Activated CD8-positive, alpha-beta memory T cell treated with anti-CD3 and anti-CD28 coated beads for 36 hours (primary cell): ENCODE results near the gene CXXC5. TPM values are rescaled to one million over a fixed set of nuclear protein-coding genes. Genes with fewer than 3 reads are reported as not detected.

Experiments
- CTCF ChIA-PET: fragments of 350-600 bp; sonication (Branson Sonifier 250); formaldehyde crosslinking; loops from one replicate; lab custom pipeline; 2021; ENCODE audit warnings: antibody characterized with exemption; lab: Charles Lee
- POLR2A ChIA-PET: fragments of 350-600 bp; sonication (Branson Sonifier 250); formaldehyde crosslinking; loops from one replicate; lab custom pipeline; 2021; ENCODE audit warnings: antibody characterized with exemption; lab: Charles Lee
- total RNA-seq, 2 experiments: library from RNA; stranded (reverse); gene quantifications; one replicate each; pipeline ENCODE4 v1.2.3, GENCODE V29; 2021

The CXXC5 gene
- total RNA-seq, 2 experiments from 2014 or later, result 2.7 TPM

DNA sequence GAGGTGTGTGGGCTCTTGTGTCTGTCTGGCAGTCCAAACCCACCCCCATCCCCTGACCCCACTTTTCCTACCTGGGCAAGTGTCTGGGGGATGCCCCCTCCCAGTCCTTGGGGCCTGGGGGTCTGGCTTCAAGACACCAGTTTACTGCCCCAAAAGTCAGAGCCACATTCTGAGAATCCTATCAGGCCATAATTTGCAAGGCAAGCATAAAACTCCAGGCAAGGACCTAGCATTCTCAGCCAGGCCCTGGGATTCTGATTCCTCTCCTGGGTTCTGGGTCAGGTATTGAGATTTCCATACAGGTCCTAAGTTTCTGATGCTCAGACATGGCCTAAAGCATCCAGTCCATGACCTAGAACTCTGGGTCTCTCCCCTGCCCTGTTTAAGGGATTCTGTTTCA is 33.3 kb downstream of the CXXC5 start:
- CTCF ChIA-PET, result interaction anchor here (1.5 kb wide), 1 partner anchor 84 kb away, joined by 5 read pairs; no protein-coding TSS in a partner anchor
- POLR2A ChIA-PET, result no interaction called here

DNA sequence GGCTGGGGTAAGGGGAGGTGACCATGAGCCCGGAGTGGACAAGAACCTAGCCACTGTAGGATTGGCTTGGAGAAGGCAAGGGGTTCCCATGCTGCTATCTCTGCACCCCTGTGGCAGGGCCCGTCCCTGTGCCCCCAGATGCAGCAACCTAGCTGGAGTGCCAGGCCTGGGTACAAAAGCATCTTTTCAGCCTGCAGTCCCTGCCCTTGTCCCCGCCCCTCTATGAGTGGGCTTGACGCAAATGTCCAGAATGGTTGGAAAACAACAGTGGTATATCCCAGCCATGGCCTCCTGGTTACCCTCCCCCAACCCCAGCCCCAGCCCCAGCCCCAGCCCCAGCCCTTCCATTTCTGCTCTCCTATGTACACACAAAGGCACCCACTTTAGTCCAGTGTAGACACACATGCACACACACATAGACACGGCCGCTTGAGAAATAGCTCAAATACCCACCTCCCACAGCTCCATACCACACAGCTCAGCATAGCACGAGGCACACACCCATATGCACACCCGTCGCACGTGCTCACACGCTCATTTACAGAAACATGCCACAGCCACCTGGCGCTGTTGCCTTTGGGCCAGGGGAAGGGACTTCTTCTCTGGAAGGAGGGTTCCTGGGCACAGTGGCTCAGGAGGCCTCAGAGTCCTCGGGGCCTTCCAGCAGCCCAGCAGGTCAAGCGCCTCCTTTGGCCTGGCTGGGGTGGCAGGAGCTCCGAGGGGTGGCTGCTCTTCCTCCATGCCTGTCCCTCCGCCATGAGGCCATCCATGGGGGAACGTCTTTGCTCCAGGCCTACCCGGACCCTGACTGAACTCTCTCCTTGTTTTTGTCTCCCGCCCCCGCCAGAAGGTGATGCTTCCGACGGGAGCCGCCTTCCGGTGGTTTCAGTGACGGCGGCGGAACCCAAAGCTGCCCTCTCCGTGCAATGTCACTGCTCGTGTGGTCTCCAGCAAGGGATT is 34.1 kb downstream of the CXXC5 start:
- ChIA-PET POLR2A (interaction anchor here (0.6 kb wide), 1 partner anchor 45 kb away, joined by 3 read pairs; no protein-coding TSS in a partner anchor), CTCF (interaction anchor here (1.5 kb wide), 1 partner anchor 83 kb away, joined by 5 read pairs; no protein-coding TSS in a partner anchor)

DNA sequence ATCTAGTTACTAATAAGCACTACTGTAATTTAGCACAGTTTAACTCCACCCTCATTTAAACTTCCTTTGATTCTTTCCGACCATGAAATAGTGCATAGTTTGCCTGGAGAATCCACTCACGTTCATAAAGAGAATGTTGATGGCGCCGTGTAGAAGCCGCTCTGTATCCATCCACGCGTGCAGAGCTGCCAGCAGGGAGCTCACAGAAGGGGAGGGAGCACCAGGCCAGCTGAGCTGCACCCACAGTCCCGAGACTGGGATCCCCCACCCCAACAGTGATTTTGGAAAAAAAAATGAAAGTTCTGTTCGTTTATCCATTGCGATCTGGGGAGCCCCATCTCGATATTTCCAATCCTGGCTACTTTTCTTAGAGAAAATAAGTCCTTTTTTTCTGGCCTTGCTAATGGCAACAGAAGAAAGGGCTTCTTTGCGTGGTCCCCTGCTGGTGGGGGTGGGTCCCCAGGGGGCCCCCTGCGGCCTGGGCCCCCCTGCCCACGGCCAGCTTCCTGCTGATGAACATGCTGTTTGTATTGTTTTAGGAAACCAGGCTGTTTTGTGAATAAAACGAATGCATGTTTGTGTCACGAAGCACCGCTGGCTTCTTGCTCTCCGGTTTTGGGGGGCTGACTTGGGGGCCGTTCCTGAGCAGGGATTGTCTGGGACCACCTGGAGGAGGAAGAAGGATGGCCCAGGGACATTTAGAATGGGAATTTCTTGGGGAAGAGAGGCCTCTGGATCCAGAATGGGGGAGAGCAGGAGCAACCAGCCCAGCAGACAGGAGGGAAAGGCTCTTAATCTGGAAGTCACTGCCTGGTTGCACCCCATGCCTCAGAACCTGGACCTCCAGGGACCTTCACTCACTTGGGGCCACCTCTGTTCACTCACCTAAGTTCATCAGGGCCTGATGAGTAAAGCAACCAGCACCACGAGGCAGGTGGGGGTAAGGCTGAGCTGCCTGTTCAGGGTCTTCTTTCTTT is 35.4 kb downstream of the CXXC5 start:
- CTCF ChIA-PET, result no interaction called here
- POLR2A ChIA-PET, result no interaction called here

DNA sequence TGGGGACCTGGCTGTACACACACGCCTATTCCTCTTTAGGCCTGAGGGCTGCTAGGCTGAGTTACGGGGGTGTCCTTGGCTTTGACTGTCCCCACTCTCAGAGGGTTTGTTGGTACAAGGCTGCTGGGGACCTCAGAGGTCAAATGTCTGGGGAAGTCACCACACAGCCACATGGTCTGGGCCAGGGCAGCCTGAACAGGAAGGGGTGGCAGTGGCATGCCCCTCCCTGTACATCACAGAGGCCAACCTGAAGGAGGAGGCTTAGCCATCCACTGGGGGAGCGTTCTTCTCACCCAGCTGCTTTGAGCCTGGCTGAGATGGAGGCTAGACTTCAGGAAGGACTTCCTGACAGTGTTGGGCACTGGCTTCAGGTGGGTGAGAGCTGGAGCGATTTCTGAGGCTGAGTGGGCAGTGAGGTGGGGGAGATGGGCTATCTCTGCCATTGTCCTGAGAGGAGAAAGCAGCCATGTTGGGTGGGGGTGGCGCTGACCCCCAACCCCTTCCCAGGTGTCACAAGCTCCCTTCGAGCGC is 36.3 kb downstream of the CXXC5 start:
- ChIA-PET POLR2A (no interaction called here), CTCF (no interaction called here)

DNA sequence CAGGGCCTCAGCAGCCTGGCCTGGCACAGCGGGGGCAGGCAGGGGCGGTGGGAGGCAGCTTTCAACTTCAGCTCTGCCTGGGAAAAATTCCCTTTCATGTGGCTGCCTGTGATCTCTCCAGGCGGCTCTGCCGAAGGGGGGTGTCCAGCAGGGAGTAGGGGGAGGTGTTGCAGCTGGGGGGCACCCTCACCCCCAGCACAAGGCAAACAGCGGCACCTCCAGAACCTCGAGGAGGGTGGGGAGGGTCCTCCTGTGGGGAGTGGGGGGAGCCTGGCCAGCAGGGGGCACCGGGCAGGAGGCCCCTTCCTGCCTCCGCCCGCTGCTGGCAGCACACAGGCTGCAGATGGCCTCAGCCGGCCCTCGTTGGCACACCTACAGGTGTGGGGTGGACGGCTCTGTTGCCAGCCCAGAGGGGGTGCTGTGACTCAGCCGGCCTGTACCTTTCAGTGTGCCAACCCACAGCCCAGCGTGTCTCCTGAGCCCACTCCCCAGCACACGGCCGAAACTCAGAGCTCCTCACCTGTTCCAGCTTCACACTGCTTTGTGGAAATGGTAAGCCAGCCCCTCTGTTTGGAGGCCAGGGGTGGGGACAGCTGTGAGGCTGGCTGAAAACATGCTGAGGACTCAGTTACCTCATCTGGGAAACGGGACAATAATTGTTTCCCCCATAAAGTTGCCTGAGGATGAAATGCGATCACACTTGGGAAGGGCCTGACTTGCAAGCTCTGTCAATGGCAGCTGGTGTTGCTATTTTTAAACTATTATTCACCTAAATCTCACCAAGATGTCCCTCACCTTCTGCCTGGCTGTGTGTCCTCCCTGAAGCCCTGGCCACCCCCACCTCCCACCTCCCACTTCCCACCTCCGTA is 37.0 kb downstream of the CXXC5 start:
- ChIA-PET POLR2A (no interaction called here), CTCF (interaction anchor here (0.7 kb wide), 1 partner anchor 81 kb away, joined by 3 read pairs; no protein-coding TSS in a partner anchor)

DNA sequence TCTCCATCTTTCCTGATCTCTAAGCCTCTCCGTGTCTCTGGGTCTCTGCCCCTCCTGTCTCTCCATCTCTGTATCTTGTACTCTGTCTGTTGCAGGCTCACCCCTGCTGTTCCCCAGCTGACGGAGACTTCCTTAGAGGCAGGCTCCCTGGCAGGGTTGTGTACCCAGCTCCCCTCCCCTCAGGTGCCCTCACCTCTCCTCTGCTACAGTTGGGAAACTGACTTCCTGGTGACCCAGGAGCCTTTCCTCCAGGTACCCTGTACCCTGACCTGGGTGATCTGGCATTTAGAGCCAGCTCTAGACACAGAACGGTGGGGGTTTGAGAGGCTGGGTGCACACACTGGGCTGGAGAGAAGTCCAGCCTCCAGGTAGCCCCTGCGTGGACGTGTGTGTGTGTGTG is 37.7 kb downstream of the CXXC5 start:
- ChIA-PET CTCF (interaction anchor here (0.7 kb wide), 1 partner anchor 80 kb away, joined by 3 read pairs; no protein-coding TSS in a partner anchor), POLR2A (no interaction called here)

DNA sequence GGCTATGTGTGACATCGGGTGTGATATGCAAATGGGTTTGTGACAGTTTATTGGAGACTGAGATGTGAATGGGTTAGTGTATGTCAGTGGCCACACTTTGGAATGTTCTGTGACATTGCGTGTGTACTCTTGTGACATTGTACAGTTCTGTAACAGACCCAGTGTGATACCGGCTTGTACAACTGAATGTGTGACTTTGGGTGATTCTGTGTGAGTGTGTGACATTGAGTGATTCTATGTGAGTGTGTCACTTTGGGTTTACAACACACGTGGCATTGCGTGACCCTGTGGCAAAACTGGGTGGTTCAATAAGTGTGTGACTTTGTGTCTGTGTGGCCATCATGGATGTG is 38.2 kb downstream of the CXXC5 start:
- ChIA-PET POLR2A (no interaction called here), CTCF (interaction anchor here (0.7 kb wide), 1 partner anchor 80 kb away, joined by 3 read pairs; no protein-coding TSS in a partner anchor)

DNA sequence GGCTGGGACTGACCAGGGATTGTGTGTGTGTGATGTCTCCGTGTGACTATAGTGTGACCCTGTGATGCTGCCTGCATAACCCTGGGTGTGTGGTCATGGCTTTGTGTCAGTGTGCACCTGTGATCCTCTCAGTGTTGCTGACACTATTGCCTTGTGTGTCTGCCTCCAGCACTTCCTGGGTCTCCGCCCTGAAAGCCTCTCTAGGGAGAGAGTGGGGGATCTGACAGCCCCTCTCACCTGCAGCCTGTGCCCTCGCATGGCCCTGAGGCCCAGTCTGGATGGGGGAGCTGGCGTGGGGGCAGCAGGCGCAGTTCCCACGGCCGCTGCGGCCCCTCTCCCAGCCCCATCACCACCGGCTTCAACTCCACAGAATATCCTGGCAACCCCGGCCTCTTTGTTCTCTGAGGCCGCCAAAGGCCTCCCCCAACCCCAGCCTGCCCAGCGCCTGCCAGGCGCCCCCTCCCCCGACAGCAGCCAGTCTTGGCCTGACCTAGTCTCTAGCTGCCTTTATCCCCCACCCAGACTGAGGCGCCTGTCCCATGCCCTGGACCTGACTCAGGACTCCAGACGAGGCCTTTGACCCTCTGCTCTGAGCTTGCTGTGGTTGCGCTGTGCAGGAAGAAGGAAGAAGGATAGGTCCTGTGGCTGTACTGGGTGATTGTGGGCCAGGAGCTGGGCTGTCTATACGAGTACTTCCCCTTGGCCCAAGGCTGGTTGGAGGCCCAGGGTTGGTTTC is 38.7 kb downstream of the CXXC5 start:
- CTCF ChIA-PET, result interaction anchor here (0.6 kb wide), 2 partner anchors 54 to 1279 kb away, joined by 3 to 5 read pairs; no protein-coding TSS in a partner anchor
- POLR2A ChIA-PET, result no interaction called here

DNA sequence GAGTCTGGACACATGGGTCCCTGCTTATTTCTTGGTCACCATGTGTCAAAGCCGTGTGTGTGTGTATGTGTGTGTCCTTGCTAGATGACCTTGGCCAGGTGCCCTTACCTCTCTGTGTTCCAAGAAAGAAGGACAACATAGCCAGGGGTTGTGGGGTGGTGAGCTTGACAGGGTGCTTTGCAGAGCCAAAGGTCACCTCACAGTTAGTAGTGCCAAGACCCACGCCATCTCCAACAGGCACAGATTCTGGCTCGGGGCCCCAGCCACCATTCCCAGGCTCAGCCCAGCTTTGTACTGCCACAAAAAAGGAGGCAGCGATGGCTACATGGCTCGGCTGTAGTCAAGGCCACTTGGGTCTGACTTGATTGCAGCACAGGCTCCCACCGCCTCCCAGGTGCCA is 39.5 kb downstream of the CXXC5 start:
- POLR2A ChIA-PET, result no interaction called here

DNA sequence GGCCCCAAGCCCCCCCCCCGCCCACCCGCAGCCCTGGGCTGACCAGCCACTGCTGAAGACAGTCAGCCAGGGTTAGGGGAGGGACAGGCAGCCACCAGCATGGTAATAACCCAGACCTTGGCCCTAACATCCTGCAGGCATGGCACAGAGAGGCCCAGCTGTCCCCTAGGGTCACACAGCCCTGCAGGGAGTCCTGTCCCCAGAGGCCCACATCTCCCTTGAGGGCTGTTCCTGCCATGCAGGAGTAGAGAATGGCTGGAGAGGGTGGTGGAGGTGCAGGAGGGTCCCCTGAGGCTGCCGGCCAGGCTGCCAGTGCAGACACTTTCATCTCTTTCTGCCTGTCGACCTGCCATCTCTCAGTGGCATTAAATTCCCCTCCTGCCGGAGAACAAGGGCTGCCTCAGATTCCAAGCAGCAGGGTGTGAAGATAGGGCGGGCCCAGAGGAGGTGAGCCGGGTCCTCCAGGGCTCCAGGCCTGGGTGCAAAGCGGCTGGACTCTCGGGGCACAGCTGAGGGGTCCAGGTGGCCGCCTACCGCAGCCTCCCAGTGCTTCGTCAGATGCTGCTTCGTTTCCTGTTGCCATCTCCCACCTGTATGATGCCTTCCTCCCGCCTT is 40.0 kb downstream of the CXXC5 start:
- ChIA-PET CTCF (interaction anchor here (6.5 kb wide), 1 partner anchor 55 kb away, joined by 44 read pairs; no protein-coding TSS in a partner anchor), POLR2A (no interaction called here)

More for the DNA sequence above, 39.5 kb downstream of the CXXC5 start:
- CTCF ChIA-PET, result interaction anchor here (0.6 to 6.5 kb wide), 3 partner anchors 54 to 1278 kb away, joined by 3 to 44 read pairs (median 5); no protein-coding TSS in a partner anchor

DNA sequence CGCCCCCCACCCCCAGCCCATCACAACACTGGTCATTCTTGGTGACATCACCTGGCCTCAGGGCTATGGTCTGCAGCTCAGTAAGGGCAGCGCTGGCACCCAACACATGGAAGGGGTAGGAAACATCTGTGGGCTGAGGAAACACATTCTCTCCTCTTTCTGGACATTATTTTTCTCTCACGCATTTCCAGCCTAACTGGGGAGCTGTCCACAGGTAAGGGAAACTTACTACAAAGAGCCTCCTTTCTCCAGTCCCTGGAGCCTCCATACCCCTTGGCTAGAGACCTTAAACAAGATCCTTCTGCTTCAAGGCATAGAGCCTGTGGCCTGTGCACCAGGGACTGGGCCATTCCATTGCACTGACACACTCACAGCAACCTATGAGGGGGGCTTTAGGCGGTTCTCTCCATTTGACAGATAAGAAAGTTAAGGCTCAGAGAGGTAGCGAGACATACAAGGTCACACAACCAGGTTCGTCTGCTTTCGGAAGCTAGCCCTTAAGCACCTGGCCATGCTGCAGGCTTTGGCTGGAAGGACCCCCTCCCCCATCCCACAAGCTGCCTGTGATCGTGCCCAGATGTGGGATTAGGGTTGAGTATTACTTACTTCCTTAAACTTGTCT is 40.7 kb downstream of the CXXC5 start:
- ChIA-PET POLR2A (no interaction called here), CTCF (interaction anchor here (1.8 to 6.5 kb wide), 3 partner anchors 19 to 56 kb away, joined by 6 to 44 read pairs (median 7); no protein-coding TSS in a partner anchor)

DNA sequence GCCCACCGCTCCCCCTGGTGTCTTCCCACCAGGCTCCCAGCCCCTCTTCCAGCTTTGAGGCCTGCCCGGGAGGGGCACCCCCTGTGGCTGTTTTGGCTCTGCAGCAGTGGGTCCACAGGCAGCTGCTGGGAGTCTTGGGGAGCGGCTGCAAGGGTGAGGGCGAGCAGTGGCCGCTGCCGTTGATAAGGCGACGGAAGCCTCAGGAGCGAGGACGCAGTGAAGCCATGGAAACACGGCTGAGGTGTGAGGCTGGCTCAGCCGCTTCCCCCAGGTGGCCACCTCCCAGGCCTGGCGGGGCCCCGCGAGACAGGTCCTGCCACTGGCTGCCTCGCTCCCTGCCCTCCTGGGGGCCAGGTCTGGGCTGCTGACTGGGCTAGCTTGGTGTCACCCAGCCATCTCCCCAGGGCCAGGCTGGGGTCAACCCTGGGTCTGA is 41.5 kb downstream of the CXXC5 start:
- POLR2A ChIA-PET, result no interaction called here
- CTCF ChIA-PET, result interaction anchor here (1.0 to 6.5 kb wide), 9 partner anchors 14 to 76 kb away, joined by 3 to 44 read pairs (median 5); no protein-coding TSS in a partner anchor

DNA sequence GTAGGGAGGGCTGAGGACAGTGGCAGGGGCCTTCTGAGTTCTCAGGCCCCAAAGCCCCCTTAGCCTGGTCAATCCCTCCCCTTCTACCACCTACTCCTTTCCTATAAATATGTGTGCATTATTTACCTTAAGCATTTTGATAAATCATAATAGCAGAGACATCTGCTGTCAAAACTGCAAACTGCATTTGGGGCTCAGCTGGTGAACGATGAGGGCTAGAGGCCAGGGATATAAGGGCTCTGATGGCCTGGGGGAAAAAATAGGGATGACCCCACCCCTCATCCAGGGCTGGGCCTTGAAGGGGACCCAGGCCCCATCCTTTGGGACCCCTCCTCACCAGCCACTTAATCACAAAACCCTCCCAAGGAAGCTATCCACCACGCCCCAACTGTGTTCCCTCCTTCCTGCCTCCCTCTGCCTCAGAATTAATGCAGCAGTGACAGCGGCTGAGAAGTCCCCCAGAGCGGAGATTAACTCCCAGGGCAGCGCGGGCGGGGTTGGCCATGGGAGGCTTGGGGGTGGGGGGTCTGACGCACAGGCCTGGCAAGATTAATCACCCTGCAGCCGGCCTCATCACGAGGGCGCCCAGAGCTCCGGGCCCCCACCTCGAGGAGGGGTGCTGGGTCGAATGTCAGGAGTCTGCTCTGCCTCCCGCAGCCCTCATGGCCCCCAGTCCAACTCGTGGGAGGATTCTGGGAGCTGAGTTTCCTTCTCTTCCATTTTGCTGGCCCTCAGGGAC is 42.1 kb downstream of the CXXC5 start:
- POLR2A ChIA-PET, result no interaction called here
- CTCF ChIA-PET, result interaction anchor here (0.8 to 6.5 kb wide), 11 partner anchors 15 to 75 kb away, joined by 3 to 44 read pairs (median 5); no protein-coding TSS in a partner anchor

DNA sequence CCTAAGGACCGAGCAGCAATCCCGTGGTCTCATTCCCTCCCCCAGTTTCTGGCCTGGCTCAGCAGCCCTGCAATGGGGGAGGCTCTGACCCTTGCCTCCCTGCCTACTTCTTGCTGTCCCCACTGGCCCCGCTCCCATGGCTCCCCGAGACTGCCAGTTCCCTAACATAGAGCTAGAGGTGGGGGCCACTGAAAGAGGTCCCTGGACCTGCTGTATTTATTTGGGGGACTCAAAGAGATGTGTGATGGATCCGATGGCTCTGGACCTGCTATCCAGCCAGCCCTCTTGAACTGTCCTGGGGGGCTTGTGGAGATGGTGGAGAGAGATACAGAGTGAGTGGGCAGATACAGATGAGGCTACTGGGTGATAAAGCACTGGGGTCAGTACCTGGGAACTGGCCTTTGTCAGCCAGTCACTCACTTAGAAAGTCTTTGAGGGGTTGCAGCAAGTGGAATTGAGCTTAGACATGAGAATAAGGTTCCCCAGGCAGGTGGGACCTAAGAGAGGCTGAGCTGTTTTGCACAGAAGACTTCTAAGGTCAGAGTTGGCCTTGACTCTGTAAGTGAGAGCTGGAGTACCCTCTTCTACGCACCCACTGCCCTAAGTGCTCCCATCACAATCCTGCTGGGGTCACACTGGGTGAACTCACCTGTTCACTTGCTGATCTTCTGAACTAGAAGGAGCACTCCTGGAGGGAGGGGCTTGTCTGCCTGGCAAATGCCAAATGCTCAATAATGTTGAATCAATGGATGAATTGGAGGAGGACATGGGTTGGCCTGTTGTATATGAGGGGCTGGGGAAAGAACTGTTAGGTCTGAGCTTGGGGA is 42.9 kb downstream of the CXXC5 start:
- CTCF ChIA-PET, result interaction anchor here (0.8 to 6.5 kb wide), 9 partner anchors 17 to 75 kb away, joined by 3 to 44 read pairs (median 5); no protein-coding TSS in a partner anchor
- POLR2A ChIA-PET, result no interaction called here

DNA sequence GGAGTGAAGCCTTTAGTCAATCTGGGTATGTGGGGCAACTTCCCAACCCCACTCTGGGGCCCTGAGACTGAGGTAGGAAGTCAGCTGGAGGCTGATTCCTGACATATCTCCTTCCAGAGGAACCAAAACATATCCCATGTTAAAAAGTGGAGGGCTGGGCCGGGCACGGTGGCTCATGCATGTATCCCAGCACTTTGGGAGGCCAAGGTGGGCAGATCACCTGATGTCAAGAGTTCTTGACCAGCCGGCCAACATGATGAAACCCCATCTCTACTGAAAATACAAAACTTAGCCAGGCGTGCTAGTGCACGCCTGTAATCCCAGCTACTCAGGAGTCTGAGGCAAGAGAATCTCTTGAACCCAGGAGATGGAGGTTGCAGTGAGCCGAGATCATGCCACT is 44.0 kb downstream of the CXXC5 start:
- POLR2A ChIA-PET, result no interaction called here
- CTCF ChIA-PET, result interaction anchor here (0.6 to 6.5 kb wide), 2 partner anchors 59 to 368 kb away, joined by 4 to 44 read pairs; no protein-coding TSS in a partner anchor
